ENCODE measurements around the gene TMEM232. TPM values are rescaled to one million over a fixed set of nuclear protein-coding genes. Genes with fewer than 3 reads are reported as not detected.

Gene TMEM232
- total RNA-seq, 1 donor from 2014 or later: 1.6 TPM

DNA sequence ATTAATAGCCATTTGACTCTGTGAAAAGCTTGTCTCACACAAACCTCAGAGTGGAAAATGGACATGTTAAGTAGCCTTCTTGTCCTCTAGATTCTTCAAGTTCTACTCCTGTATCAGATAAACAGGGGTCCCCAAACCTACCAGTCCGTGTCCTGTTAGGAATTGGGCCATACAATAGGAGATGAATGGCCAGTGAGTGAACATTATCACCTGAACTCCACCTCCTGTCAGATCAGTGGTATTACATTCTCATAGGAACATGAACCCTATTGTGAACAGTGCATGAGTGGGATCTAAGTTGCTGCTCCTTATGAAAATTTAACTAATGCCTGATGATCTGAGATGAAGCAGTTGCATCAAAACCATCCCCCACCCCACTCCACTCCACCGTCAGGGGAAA is 136.3 kb downstream of the TMEM232 start:
- H3K27me3 ChIP-seq (ENCODE audit: control insufficient read depth in 3 of 3, insufficient read depth in 3 of 3, low read length in 3 of 3): no peaks in the 10 kb centered on the region
- H3K9me3 ChIP-seq (ENCODE audit: control insufficient read depth in 3 of 3, low read length in 3 of 3): no peaks in the 10 kb centered on the region
- no peak overlapping the region for H3K9ac ChIP-seq (ENCODE audit: low read depth in 1 of 3, low read length in 3 of 3)
- no peak overlapping the region for H3K4me3 ChIP-seq (ENCODE audit: low read length in 3 of 3)
- H3K27ac ChIP-seq (ENCODE audit: low read depth, low read length): no peak overlapping the region
- H3K4me1 ChIP-seq (ENCODE audit: control insufficient read depth in 3 of 3, insufficient read depth in 3 of 3, low read length in 3 of 3): no peaks in the 10 kb centered on the region
- no peaks in the 10 kb centered on the region for H3K36me3 ChIP-seq (ENCODE audit: control insufficient read depth in 3 of 3, insufficient read depth in 3 of 3, low read length in 3 of 3)

DNA sequence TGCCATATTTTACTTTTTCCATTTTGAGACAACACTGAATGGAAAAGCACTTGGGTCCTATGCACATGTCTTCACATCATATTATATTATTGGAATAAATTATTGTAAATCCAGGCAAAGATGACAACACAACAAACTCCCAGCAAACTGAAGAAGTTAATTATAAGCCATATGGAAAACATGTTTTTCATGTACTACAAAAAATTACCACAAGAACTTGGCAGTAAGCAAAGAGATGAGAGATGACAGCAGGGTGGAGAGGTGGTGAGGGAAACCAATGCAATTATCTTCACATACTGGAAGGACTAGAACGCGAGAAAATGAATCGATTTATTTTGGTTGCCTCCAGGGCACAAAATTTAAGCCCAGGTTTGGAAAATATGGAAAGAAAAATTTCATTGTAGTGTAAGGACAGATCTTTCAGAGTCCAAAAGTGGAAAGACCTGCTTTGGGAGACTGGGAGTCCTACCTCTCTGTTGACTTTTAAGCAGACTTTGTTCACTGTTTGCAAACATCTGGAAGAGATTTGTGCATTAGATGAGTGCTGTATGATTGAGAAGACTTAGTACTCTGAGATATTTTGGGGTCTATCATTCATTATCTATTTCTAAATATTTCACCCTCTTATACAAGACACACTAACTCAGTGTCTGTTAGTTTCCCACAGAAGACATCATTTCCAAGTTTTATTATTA is 138.0 kb downstream of the TMEM232 start:
- Histone ChIP-seq H3K4me1 (ENCODE audit: control insufficient read depth in 3 of 3, insufficient read depth in 3 of 3, low read length in 3 of 3) (no peaks in the 10 kb centered on the region), H3K9me3 (ENCODE audit: control insufficient read depth in 3 of 3, low read length in 3 of 3) (no peaks in the 10 kb centered on the region), H3K27me3 (ENCODE audit: control insufficient read depth in 3 of 3, insufficient read depth in 3 of 3, low read length in 3 of 3) (no peaks in the 10 kb centered on the region), H3K9ac (ENCODE audit: low read depth in 1 of 3, low read length in 3 of 3) (no peak overlapping the region), H3K4me3 (ENCODE audit: low read length in 3 of 3) (no peak overlapping the region), H3K36me3 (ENCODE audit: control insufficient read depth in 3 of 3, insufficient read depth in 3 of 3, low read length in 3 of 3) (no peaks in the 10 kb centered on the region), H3K27ac (ENCODE audit: low read depth, low read length) (no peak overlapping the region)

DNA sequence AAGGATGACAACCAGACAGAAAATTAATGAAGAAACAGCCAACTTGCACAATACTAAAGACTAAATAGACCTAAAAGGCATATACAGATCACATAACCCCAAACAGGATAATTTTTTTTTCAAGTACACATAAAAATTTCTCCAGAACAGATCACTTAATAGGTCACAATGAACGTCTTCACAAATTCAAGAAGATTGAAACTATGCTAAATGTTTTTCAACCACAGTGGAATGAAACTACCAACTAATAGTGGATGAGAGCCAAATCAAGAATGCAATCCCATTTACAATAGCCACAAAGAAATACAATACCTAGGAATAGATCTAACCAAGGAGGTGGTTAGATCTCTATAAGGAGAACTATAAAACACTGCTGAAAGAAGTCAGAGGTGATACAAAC is 145.8 kb downstream of the TMEM232 start:
- no peaks in the 10 kb centered on the region for H3K36me3 ChIP-seq (ENCODE audit: control insufficient read depth in 3 of 3, insufficient read depth in 3 of 3, low read length in 3 of 3)
- no peak overlapping the region for H3K4me3 ChIP-seq (ENCODE audit: low read length in 3 of 3)
- no peak overlapping the region for H3K27ac ChIP-seq (ENCODE audit: low read depth, low read length)
- H3K4me1 ChIP-seq (ENCODE audit: control insufficient read depth in 3 of 3, insufficient read depth in 3 of 3, low read length in 3 of 3): no peaks in the 10 kb centered on the region
- peaks cover 0 to 3% (median 0%) of the 10 kb centered on the region in 3 donors for H3K9me3 ChIP-seq (ENCODE audit: control insufficient read depth in 3 of 3, low read length in 3 of 3)
- H3K9ac ChIP-seq (ENCODE audit: low read depth in 1 of 3, low read length in 3 of 3): no peak overlapping the region
- no peaks in the 10 kb centered on the region for H3K27me3 ChIP-seq (ENCODE audit: control insufficient read depth in 3 of 3, insufficient read depth in 3 of 3, low read length in 3 of 3)

DNA sequence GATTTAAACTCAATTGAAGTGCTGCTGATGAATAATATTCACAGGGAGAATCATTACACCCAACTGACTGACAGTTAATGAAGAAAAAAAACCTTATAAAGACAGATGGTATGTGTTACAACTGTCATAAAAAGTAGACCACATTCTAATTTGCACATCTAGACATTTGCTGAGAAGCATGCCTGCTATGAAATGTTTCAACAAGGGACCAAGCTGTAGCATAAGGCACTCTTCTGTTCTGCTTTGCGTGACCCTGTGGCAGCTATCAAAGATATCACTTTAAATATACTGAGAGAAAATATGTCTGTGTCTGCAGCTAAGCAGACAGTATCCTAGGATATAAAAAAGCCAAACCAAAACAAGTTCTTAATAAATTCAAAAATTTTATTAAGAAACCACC is 153.7 kb downstream of the TMEM232 start:
- no peaks in the 10 kb centered on the region for H3K36me3 ChIP-seq (ENCODE audit: control insufficient read depth in 3 of 3, insufficient read depth in 3 of 3, low read length in 3 of 3)
- no peak overlapping the region for H3K9ac ChIP-seq (ENCODE audit: low read depth in 1 of 3, low read length in 3 of 3)
- no peak overlapping the region for H3K4me3 ChIP-seq (ENCODE audit: low read length in 3 of 3)
- H3K27me3 ChIP-seq (ENCODE audit: control insufficient read depth in 3 of 3, insufficient read depth in 3 of 3, low read length in 3 of 3): no peaks in the 10 kb centered on the region
- no peaks in the 10 kb centered on the region for H3K9me3 ChIP-seq (ENCODE audit: control insufficient read depth in 3 of 3, low read length in 3 of 3)
- no peaks in the 10 kb centered on the region for H3K4me1 ChIP-seq (ENCODE audit: control insufficient read depth in 3 of 3, insufficient read depth in 3 of 3, low read length in 3 of 3)
- no peak overlapping the region for H3K27ac ChIP-seq (ENCODE audit: low read depth, low read length)

DNA sequence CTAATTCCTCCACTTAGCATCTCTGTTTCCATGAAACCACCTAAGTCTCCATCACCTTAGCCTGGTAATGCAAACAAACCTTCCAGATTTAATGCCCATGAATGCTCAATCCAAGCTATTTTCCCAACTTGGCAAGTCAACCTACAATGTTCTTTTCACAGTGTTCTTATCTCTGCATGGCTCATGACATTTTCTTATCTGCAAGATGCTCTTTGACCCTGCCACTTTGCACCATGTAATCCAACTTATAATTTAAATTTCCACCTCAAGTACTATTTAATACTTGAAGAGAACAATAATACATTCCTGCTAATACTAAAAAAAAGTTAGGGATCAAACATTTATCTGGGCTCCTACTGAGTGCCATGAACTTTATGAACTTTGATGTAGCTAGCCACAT is 164.3 kb downstream of the TMEM232 start:
- no peaks in the 10 kb centered on the region for H3K9me3 ChIP-seq (ENCODE audit: control insufficient read depth in 3 of 3, low read length in 3 of 3)
- H3K9ac ChIP-seq (ENCODE audit: low read depth in 1 of 3, low read length in 3 of 3): no peak overlapping the region
- no peaks in the 10 kb centered on the region for H3K27me3 ChIP-seq (ENCODE audit: control insufficient read depth in 3 of 3, insufficient read depth in 3 of 3, low read length in 3 of 3)

DNA sequence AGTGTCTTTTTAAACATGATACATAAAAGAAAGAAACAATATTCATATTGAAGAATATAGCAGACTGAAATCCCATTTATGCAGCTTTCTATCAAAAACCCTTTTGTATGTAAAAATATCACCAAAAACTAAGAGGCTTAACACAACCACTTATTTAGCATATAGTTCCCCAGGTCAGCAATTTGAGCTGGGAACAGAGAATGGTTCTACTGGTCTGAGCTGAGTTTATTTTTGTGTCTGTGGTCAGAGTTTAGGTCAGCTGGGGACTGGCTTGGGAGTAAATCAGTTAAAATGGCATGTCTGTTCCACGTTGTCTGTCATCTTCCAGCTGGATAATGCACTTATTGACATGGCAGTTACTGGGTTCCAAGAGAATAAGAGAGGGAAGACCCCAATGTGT is 165.0 kb downstream of the TMEM232 start:
- no peak overlapping the region for H3K4me3 ChIP-seq (ENCODE audit: low read length in 3 of 3)
- H3K9ac ChIP-seq (ENCODE audit: low read depth in 1 of 3, low read length in 3 of 3): no peak overlapping the region
- no peaks in the 10 kb centered on the region for H3K9me3 ChIP-seq (ENCODE audit: control insufficient read depth in 3 of 3, low read length in 3 of 3)
- no peaks in the 10 kb centered on the region for H3K4me1 ChIP-seq (ENCODE audit: control insufficient read depth in 3 of 3, insufficient read depth in 3 of 3, low read length in 3 of 3)
- no peak overlapping the region for H3K27ac ChIP-seq (ENCODE audit: low read depth, low read length)
- H3K36me3 ChIP-seq (ENCODE audit: control insufficient read depth in 3 of 3, insufficient read depth in 3 of 3, low read length in 3 of 3): no peaks in the 10 kb centered on the region
- H3K27me3 ChIP-seq (ENCODE audit: control insufficient read depth in 3 of 3, insufficient read depth in 3 of 3, low read length in 3 of 3): no peaks in the 10 kb centered on the region

More for the DNA sequence above, 164.3 kb downstream of the TMEM232 start:
- Histone ChIP-seq H3K4me1 (ENCODE audit: control insufficient read depth in 3 of 3, insufficient read depth in 3 of 3, low read length in 3 of 3) (no peaks in the 10 kb centered on the region), H3K36me3 (ENCODE audit: control insufficient read depth in 3 of 3, insufficient read depth in 3 of 3, low read length in 3 of 3) (no peaks in the 10 kb centered on the region), H3K4me3 (ENCODE audit: low read length in 3 of 3) (no peak overlapping the region), H3K27ac (ENCODE audit: low read depth, low read length) (no peak overlapping the region)

DNA sequence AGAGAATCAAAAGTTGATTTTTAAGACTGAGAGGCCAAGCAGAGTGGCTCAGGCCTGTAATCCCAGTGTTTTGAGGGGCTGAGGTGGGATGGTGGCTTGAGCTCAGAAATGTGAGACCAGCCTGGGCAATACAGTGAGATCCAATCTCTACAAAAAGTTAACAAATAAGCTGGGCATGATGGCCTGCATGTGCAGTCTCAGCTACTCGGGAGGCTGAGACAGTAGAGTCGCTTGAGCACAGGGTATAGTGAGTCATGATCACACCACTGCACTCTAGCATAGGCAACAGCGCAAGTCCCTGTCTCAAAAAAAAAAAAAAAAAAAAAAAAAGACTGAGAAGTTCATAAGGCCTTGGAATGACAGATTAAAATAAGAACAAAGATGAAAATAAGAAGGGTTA is 177.2 kb downstream of the TMEM232 start:
- H3K36me3 ChIP-seq (ENCODE audit: control insufficient read depth in 3 of 3, insufficient read depth in 3 of 3, low read length in 3 of 3): no peaks in the 10 kb centered on the region
- H3K4me1 ChIP-seq (ENCODE audit: control insufficient read depth in 3 of 3, insufficient read depth in 3 of 3, low read length in 3 of 3): no peaks in the 10 kb centered on the region
- no peak overlapping the region for H3K27ac ChIP-seq (ENCODE audit: low read depth, low read length)
- H3K9me3 ChIP-seq (ENCODE audit: control insufficient read depth in 3 of 3, low read length in 3 of 3): no peaks in the 10 kb centered on the region
- no peak overlapping the region for H3K4me3 ChIP-seq (ENCODE audit: low read length in 3 of 3)
- no peak overlapping the region for H3K9ac ChIP-seq (ENCODE audit: low read depth in 1 of 3, low read length in 3 of 3)
- H3K27me3 ChIP-seq (ENCODE audit: control insufficient read depth in 3 of 3, insufficient read depth in 3 of 3, low read length in 3 of 3): no peaks in the 10 kb centered on the region

DNA sequence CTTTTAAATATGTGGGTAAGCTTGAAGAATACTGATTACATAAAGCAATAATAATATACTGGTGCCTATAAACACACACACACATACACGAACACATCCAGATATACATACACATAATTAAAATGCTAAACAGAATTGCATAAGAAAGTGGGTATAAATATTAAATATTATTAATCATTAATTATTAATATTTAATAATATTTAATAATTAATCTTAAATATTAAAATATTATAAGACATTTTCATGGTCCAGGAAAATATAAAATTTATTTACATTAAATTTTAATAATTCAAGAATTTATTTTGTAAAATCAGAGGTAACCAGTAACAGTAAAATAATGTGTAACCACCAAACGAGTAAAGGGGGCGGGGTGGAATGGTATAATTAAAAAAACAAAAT is 178.3 kb downstream of the TMEM232 start:
- H3K4me3 ChIP-seq (ENCODE audit: low read length in 3 of 3): no peak overlapping the region
- H3K36me3 ChIP-seq (ENCODE audit: control insufficient read depth in 3 of 3, insufficient read depth in 3 of 3, low read length in 3 of 3): no peaks in the 10 kb centered on the region
- no peak overlapping the region for H3K27ac ChIP-seq (ENCODE audit: low read depth, low read length)
- no peaks in the 10 kb centered on the region for H3K4me1 ChIP-seq (ENCODE audit: control insufficient read depth in 3 of 3, insufficient read depth in 3 of 3, low read length in 3 of 3)
- H3K9ac ChIP-seq (ENCODE audit: low read depth in 1 of 3, low read length in 3 of 3): no peak overlapping the region
- H3K9me3 ChIP-seq (ENCODE audit: control insufficient read depth in 3 of 3, low read length in 3 of 3): no peaks in the 10 kb centered on the region
- H3K27me3 ChIP-seq (ENCODE audit: control insufficient read depth in 3 of 3, insufficient read depth in 3 of 3, low read length in 3 of 3): no peaks in the 10 kb centered on the region

DNA sequence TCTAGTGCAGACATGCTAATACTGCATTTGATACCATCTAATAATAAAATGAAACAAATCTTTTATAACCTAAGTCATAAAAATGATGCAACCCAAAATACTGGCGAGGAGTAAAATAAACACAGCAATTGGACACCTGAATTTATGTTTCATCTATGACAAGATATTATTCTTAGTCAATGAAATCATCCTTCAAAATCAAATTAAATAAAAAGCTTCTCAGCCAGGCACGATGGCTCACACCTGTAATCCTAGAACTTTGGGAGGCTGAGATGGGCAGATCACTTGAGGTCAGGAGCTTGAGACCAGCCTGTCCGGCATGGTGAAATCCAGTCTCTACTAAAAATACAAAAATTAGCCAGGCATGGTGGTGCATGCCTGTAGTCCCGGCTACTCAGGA is 179.0 kb downstream of the TMEM232 start:
- H3K9me3 ChIP-seq (ENCODE audit: control insufficient read depth in 3 of 3, low read length in 3 of 3): no peaks in the 10 kb centered on the region
- H3K27ac ChIP-seq (ENCODE audit: low read depth, low read length): no peak overlapping the region
- no peak overlapping the region for H3K4me3 ChIP-seq (ENCODE audit: low read length in 3 of 3)
- H3K27me3 ChIP-seq (ENCODE audit: control insufficient read depth in 3 of 3, insufficient read depth in 3 of 3, low read length in 3 of 3): no peaks in the 10 kb centered on the region
- no peaks in the 10 kb centered on the region for H3K36me3 ChIP-seq (ENCODE audit: control insufficient read depth in 3 of 3, insufficient read depth in 3 of 3, low read length in 3 of 3)
- H3K4me1 ChIP-seq (ENCODE audit: control insufficient read depth in 3 of 3, insufficient read depth in 3 of 3, low read length in 3 of 3): no peaks in the 10 kb centered on the region
- no peak overlapping the region for H3K9ac ChIP-seq (ENCODE audit: low read depth in 1 of 3, low read length in 3 of 3)

DNA sequence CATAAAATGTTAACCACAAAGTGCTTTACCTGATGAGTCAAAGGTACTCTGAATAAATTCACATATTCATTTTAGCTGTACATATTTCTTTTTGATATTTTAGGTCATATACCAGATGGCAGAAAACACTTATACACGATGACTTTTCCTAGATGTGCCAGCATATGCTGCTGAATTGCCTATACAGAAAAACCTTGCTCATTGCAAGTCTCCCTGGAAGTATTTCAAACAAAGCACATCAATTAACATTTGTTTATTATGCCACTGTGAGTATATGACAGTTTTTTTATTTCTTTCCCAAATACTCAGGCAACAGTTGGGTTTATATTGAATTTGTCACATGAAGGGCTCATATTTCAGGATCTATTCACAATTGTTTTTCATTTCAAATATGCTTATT is 180.8 kb downstream of the TMEM232 start:
- no peak overlapping the region for H3K4me3 ChIP-seq (ENCODE audit: low read length in 3 of 3)
- no peaks in the 10 kb centered on the region for H3K4me1 ChIP-seq (ENCODE audit: control insufficient read depth in 3 of 3, insufficient read depth in 3 of 3, low read length in 3 of 3)
- H3K27ac ChIP-seq (ENCODE audit: low read depth, low read length): no peak overlapping the region
- H3K9ac ChIP-seq (ENCODE audit: low read depth in 1 of 3, low read length in 3 of 3): no peak overlapping the region
- H3K9me3 ChIP-seq (ENCODE audit: control insufficient read depth in 3 of 3, low read length in 3 of 3): no peaks in the 10 kb centered on the region
- H3K27me3 ChIP-seq (ENCODE audit: control insufficient read depth in 3 of 3, insufficient read depth in 3 of 3, low read length in 3 of 3): no peaks in the 10 kb centered on the region
- H3K36me3 ChIP-seq (ENCODE audit: control insufficient read depth in 3 of 3, insufficient read depth in 3 of 3, low read length in 3 of 3): no peaks in the 10 kb centered on the region

Measured in skeletal muscle tissue (tissue), 4 donors.